GM12874 (cell line): Measurements from ENCODE around the gene APRT.
A peak's percentile ranks its signal among the peaks of the same experiment; 100 is the strongest.

Source experiments
- TF ChIP-seq, protein P1 (sequence below): IDR thresholded peaks from 2 replicates; pipeline ENCODE4 v1.5.1; 2011; ENCODE audit warnings: low read depth, mild to moderate bottlenecking, control low read depth, low read length, moderate library complexity; ENCODE audit not compliant: insufficient read depth

APRT gene

DNA sequence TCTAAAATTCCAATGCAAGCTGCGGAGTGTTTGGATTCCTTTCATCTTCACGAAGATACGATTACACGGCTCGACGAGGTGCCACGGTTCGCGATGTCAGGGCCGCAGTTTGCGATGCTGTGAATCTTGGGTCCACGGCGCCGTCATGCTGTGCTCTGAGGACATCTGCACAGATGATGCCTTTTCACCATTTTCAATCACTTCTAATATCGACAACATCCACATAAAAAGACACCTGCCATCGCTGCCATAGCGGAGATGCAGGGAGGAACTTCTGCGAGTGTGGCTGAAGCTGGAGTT lies 6.8 kb upstream of the APRT start:
- TF ChIP-seq, protein P1, sequence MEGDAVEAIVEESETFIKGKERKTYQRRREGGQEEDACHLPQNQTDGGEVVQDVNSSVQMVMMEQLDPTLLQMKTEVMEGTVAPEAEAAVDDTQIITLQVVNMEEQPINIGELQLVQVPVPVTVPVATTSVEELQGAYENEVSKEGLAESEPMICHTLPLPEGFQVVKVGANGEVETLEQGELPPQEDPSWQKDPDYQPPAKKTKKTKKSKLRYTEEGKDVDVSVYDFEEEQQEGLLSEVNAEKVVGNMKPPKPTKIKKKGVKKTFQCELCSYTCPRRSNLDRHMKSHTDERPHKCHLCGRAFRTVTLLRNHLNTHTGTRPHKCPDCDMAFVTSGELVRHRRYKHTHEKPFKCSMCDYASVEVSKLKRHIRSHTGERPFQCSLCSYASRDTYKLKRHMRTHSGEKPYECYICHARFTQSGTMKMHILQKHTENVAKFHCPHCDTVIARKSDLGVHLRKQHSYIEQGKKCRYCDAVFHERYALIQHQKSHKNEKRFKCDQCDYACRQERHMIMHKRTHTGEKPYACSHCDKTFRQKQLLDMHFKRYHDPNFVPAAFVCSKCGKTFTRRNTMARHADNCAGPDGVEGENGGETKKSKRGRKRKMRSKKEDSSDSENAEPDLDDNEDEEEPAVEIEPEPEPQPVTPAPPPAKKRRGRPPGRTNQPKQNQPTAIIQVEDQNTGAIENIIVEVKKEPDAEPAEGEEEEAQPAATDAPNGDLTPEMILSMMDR = no peak

DNA sequence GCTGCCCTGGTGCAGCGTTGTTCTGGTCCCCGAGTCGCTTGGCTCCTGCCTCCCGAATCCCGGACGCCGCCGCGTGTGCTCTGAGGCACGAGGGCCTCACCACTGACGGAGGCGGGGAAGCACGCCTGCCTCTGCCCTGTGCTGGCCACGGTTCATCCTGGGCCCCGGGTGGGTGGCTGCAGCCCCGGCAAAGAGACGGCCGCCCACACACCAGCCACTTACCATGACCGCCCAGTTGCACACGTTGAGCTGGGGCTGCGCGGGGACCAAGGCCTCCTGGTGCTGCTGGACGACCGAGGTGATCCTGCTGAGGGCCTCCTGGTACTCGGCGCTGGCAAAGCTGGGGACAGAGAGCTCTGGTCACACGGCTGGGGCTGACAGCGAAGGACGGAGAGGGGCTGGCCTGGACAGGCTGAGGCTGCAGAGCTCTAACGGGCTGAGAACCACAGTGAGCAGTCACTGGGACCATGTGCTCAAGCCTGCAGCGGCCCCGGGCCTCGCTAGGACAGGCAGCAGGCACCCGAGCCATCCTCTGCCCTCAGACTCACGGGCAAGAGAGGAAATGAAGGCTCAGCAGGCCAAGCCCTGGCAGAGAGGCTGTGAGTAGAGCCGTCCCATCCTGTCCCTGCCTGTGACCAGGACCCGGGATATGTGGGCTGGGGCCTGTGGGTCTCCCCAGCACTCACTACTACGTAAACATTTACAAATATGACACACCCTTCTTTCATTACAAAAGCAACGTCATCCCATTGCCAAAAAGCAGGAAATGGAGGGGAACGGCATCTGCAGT lies 6.3 kb upstream of the APRT start:
- TF ChIP-seq, protein P1 = no peak

DNA sequence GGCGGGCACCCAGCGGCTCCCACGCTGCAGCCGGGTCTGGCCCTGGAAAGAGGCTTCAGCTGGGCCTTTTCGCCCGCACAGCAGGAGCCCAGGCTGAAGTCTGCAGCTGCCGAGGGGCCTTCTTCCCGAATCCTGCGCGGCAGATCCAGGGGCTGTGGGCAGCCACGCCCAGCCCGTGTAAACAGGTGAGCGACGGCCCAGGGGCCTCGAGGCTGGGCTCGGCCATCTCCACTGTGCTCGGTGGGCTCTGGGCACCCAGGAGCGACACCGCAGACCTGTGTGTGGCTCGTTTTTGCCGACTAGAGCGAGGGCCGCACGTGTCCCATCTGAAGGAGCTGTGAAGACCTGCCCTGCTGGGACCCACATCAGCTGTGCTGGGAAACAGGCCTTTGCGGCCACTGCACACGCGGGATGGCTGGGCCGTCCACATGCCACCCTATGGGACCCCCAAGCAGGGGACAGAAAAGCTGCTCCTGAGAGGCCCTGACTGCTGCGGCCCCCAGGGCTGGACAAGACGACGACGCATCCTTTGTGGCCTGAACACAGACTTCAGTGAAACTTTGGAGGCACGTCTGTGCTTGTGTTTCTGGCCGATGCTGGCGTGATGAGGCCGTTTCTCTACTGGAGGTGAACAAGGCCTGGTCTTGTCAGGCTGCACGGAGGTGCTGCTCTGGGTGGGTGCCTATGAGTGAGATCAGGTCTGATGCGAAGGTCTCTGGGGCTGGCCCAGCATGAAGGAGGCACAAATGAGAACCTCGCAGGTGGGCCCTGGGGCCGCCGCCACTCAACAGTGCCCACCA lies 5.2 kb upstream of the APRT start:
- TF ChIP-seq, protein P1 = no peak

DNA sequence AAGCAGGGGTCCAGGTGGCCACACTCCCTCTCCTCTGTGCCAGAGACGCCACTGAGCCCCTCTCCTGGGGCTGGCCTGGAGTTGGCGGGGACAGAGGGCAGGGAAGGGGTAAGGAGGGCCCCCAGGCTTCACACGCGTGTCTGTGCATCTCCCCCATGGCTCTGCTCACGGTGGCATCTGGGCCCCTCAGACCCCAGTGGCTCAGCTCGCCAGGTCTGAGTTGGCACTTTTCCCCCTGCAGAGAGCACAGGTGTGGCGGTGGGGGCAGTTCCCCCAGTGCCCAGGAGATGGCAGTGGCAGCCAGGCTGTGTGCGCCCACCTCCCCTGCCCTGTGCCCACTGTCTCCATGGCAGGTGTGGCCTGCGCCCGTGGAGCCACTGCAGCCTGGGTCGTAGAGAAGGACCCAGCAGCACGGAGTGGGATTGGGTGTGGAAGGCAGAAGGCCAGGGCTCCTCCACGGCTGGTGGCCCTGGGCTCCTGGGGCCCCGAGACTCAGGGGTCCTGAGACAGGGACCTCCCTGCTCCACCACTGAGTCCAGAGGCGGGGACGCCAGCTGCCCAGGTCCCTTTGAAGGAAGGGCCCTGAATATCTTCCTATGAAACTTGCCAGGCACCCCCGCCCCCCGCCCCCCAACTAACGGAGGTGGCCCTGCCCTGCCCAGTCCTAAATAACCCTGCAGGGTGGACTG lies 4.3 kb upstream of the APRT start:
- TF ChIP-seq, protein P1 = peak; percentile 94

DNA sequence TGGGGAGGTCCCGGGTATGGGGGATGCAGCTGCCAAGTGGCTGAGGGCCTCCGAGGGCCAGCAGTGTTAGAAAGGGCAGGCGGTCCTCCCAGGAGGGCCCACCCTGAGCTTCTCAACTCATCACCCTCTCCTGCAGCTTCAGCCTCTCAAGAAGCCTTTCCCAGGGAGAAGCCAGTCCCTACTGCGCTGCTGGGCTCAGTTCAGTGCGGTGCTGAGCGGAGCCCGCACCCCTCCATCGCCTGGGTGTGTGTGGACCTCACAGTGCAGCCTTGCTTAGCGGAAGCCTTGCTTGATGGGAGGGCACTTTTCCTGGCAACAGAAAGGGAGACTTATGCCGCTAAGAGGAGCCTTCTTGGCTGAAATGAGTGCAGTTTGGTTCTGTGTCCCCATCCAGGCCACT lies 3.5 kb upstream of the APRT start:
- TF ChIP-seq, protein P1 = no peak

DNA sequence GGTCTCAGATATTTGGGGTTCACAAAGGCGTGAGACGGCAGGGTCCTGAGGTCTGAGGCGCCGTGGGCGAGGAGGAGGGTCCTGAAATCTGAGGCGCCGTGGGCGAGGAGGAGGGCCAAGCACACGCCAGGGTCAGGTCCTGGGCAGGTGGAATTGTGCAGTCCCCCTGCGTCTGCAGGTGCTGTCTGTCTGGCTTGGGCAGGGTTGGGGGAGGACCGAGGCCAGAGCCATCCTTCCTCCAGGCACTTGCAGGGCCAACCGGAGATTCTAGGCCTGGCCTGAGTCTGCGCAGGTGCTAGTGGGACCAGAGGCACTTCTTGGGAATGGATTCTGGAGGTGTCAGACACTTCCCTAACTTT lies 2.4 kb upstream of the APRT start:
- TF ChIP-seq, protein P1 = no peak
